ENCODE results near the gene KLHL13. TPM values are rescaled to one million over a fixed set of nuclear protein-coding genes. Genes with fewer than 3 reads are reported as not detected.

Gene KLHL13
- total and polyA plus RNA-seq, 2 donors, result 2.9 to 4.9 TPM

GRCh38 chrX:117871796-117872195 is 244.8 kb downstream of the KLHL13 start:
- 81% methylated on average over 1 of the region's 1 CpG for WGBS

GRCh38 chrX:117860517-117860916 is 256.1 kb downstream of the KLHL13 start:
- no peak overlapping the region for H3K27ac ChIP-seq (ENCODE audit: low read depth in 1 of 2, low read length in 1 of 2)
- 93% methylated on average over 1 of the region's 1 CpG for WGBS
- no peaks in the 10 kb centered on the region for H3K9me3 ChIP-seq (ENCODE audit: control insufficient read depth in 2 of 2, insufficient read depth in 1 of 2, low read length in 1 of 2)
- H3K4me3 ChIP-seq (ENCODE audit: low read length in 2 of 2), result no peak overlapping the region
- no peaks in the 10 kb centered on the region for H3K36me3 ChIP-seq (ENCODE audit: control insufficient read depth in 2 of 2, insufficient read depth in 2 of 2, low read length in 1 of 2)
- no peaks in the 10 kb centered on the region for H3K4me1 ChIP-seq (ENCODE audit: control insufficient read depth in 2 of 2, insufficient read depth in 2 of 2, low read length in 2 of 2)
- DNase-seq (ENCODE audit: low read depth in 6 of 9, low spot score in 9 of 9), result no peak
- H3K27me3 ChIP-seq (ENCODE audit: control insufficient read depth in 2 of 2, insufficient read depth in 1 of 2, low read length in 1 of 2), result no peaks in the 10 kb centered on the region

More at GRCh38 chrX:117871796-117872195, 244.8 kb downstream of the KLHL13 start:
- H3K4me3 ChIP-seq (ENCODE audit: low read length in 2 of 2), result no peak overlapping the region
- no peaks in the 10 kb centered on the region for H3K36me3 ChIP-seq (ENCODE audit: control insufficient read depth in 2 of 2, insufficient read depth in 2 of 2, low read length in 1 of 2)
- H3K27ac ChIP-seq (ENCODE audit: low read depth in 1 of 2, low read length in 1 of 2), result no peak overlapping the region
- H3K4me1 ChIP-seq (ENCODE audit: control insufficient read depth in 2 of 2, insufficient read depth in 2 of 2, low read length in 2 of 2), result no peaks in the 10 kb centered on the region
- H3K27me3 ChIP-seq (ENCODE audit: control insufficient read depth in 2 of 2, insufficient read depth in 1 of 2, low read length in 1 of 2), result no peaks in the 10 kb centered on the region
- DNase-seq (ENCODE audit: low read depth in 6 of 9, low spot score in 9 of 9), result no peak
- H3K9me3 ChIP-seq (ENCODE audit: control insufficient read depth in 2 of 2, insufficient read depth in 1 of 2, low read length in 1 of 2), result peaks cover 0 to 8% of the 10 kb centered on the region in 2 donors

- Histone ChIP-seq H3K36me3 (ENCODE audit: control insufficient read depth in 2 of 2, insufficient read depth in 2 of 2, low read length in 1 of 2) (no peaks in the 10 kb centered on the region), H3K27me3 (ENCODE audit: control insufficient read depth in 2 of 2, insufficient read depth in 1 of 2, low read length in 1 of 2) (no peaks in the 10 kb centered on the region), H3K4me1 (ENCODE audit: control insufficient read depth in 2 of 2, insufficient read depth in 2 of 2, low read length in 2 of 2) (no peaks in the 10 kb centered on the region), H3K4me3 (ENCODE audit: low read length in 2 of 2) (no peak overlapping the region), H3K27ac (ENCODE audit: low read depth in 1 of 2, low read length in 1 of 2) (no peak overlapping the region), H3K9me3 (ENCODE audit: control insufficient read depth in 2 of 2, insufficient read depth in 1 of 2, low read length in 1 of 2) (no peaks in the 10 kb centered on the region)
- no peak for DNase-seq (ENCODE audit: low read depth in 6 of 9, low spot score in 9 of 9)
- 45% methylated on average over 2 of the region's 2 CpGs for WGBS
These were observed 261.8 kb downstream of the KLHL13 start for GRCh38 chrX:117854806-117855205.

- no peak for DNase-seq (ENCODE audit: low read depth in 6 of 9, low spot score in 9 of 9)
- H3K36me3 ChIP-seq (ENCODE audit: control insufficient read depth in 2 of 2, insufficient read depth in 2 of 2, low read length in 1 of 2), result no peaks in the 10 kb centered on the region
- H3K4me3 ChIP-seq (ENCODE audit: low read length in 2 of 2), result no peak overlapping the region
- no peak overlapping the region for H3K27ac ChIP-seq (ENCODE audit: low read depth in 1 of 2, low read length in 1 of 2)
- no peaks in the 10 kb centered on the region for H3K4me1 ChIP-seq (ENCODE audit: control insufficient read depth in 2 of 2, insufficient read depth in 2 of 2, low read length in 2 of 2)
- 96% methylated on average over 2 of the region's 2 CpGs for WGBS
- no peaks in the 10 kb centered on the region for H3K27me3 ChIP-seq (ENCODE audit: control insufficient read depth in 2 of 2, insufficient read depth in 1 of 2, low read length in 1 of 2)
- H3K9me3 ChIP-seq (ENCODE audit: control insufficient read depth in 2 of 2, insufficient read depth in 1 of 2, low read length in 1 of 2), result no peaks in the 10 kb centered on the region
These were observed 265.6 kb downstream of the KLHL13 start for GRCh38 chrX:117851025-117851424.

Other genes with a start within 250 kb of the KLHL13 start
- gene WDR44, start 229.3 kb upstream of the KLHL13 start, total RNA-seq, result 12.6 TPM
- gene WDR44, start 229.3 kb upstream of the KLHL13 start, polyA plus RNA-seq, result 8.8 TPM

Data from thymus (tissue), 11 donors.